Activated naive CD4-positive, alpha-beta T cell treated with anti-CD3 and anti-CD28 coated beads for 36 hours (primary cell): Measurements from ENCODE around the gene MTF1. TPM values are rescaled to one million over a fixed set of nuclear protein-coding genes. Genes with fewer than 3 reads are reported as not detected.
A peak's percentile ranks its signal among the peaks of the same experiment; 100 is the strongest.

Source experiments
- CTCF ChIA-PET: fragments of 350-600 bp; sonication (Branson Sonifier 250); formaldehyde crosslinking; loops from one replicate; lab custom pipeline; 2021; ENCODE audit warnings: antibody characterized with exemption; lab: Charles Lee
- DNase-seq: peaks from one replicate; pipeline ENCODE4 v3.0.0-alpha.2; 2020
- H3K27ac Mint-ChIP-seq: one replicate; pipeline ENCODE4 v1.8.0; 2021; ENCODE audit warnings: mild to moderate bottlenecking, mixed read lengths
- H3K27me3 Mint-ChIP-seq: one replicate; pipeline ENCODE4 v1.8.0; 2021; ENCODE audit warnings: low read depth, mixed read lengths
- H3K36me3 Mint-ChIP-seq: one replicate; pipeline ENCODE4 v1.8.0; 2021; ENCODE audit warnings: low read depth, mixed read lengths
- H3K4me1 Mint-ChIP-seq: one replicate; pipeline ENCODE4 v1.8.0; 2021; ENCODE audit warnings: low read depth, mixed read lengths
- H3K4me3 Mint-ChIP-seq: one replicate; pipeline ENCODE4 v1.8.0; 2021; ENCODE audit warnings: mild to moderate bottlenecking, moderate library complexity, mixed read lengths
- H3K9me3 Mint-ChIP-seq: one replicate; pipeline ENCODE4 v1.8.0; 2021; ENCODE audit warnings: mixed read lengths
- intact Hi-C: fragments of 100-400 bp; cut with micrococcal nuclease; formaldehyde crosslinking; loops from one replicate; pipeline ENCODE4 v1.15.1; 2023
- total RNA-seq, 2 experiments: library from RNA; stranded (reverse); gene quantifications; one replicate each; pipeline ENCODE4 v1.2.3, GENCODE V29; 2021

The MTF1 gene
- total RNA-seq, 2 experiments from 2014 or later = 18.9 to 19.1 TPM

GRCh38 chr1:37824001-37824400 lies 35.4 kb downstream of the MTF1 start:
- DNase-seq = no peak
- H3K4me3 Mint-ChIP-seq = no peak overlapping the region
- H3K27ac Mint-ChIP-seq = no peak overlapping the region
- peaks cover 32% of the 10 kb centered on the region for H3K36me3 Mint-ChIP-seq
- peaks cover 17% of the 10 kb centered on the region for H3K4me1 Mint-ChIP-seq
- CTCF ChIA-PET = interaction anchor here (0.6 to 0.7 kb wide), 2 partner anchors 344 to 795 kb away, joined by 5 to 10 read pairs; no protein-coding TSS in a partner anchor
- no peaks in the 10 kb centered on the region for H3K9me3 Mint-ChIP-seq
- intact Hi-C loops = no loop called here
- no peaks in the 10 kb centered on the region for H3K27me3 Mint-ChIP-seq

GRCh38 chr1:37822906-37823815 lies 36.2 kb downstream of the MTF1 start:
- H3K4me1 Mint-ChIP-seq = peaks cover 17% of the 10 kb centered on the region
- CTCF ChIA-PET = interaction anchor here (0.6 to 0.9 kb wide), 6 partner anchors 16 to 796 kb away, joined by 3 to 10 read pairs (median 4); partner anchors contain the start of gene MTF1
- H3K36me3 Mint-ChIP-seq = peaks cover 31% of the 10 kb centered on the region
- DNase-seq = no peak
- no peaks in the 10 kb centered on the region for H3K27me3 Mint-ChIP-seq
- H3K4me3 Mint-ChIP-seq = no peak overlapping the region
- intact Hi-C loops = no loop called here
- peak overlapping the region; percentile 78 for H3K27ac Mint-ChIP-seq
- no peaks in the 10 kb centered on the region for H3K9me3 Mint-ChIP-seq

- DNase-seq = no peak
- Mint-ChIP-seq H3K27ac (peak overlapping the region; percentile 55), H3K36me3 (peaks cover 30% of the 10 kb centered on the region), H3K4me3 (no peak overlapping the region), H3K9me3 (no peaks in the 10 kb centered on the region), H3K4me1 (peaks cover 17% of the 10 kb centered on the region), H3K27me3 (no peaks in the 10 kb centered on the region)
- intact Hi-C loops = no loop called here
- CTCF ChIA-PET = interaction anchor here (1.6 kb wide), 1 partner anchor 39 kb away, joined by 3 read pairs; no protein-coding TSS in a partner anchor
These were observed 37.9 kb downstream of the MTF1 start for GRCh38 chr1:37821481-37821880.

- intact Hi-C loops = no loop called here
- CTCF ChIA-PET = interaction anchor here (0.7 to 1.5 kb wide), 2 partner anchors 14 to 173 kb away, joined by 3 read pairs; no protein-coding TSS in a partner anchor
- H3K36me3 Mint-ChIP-seq = peaks cover 28% of the 10 kb centered on the region
- no peak overlapping the region for H3K4me3 Mint-ChIP-seq
- no peaks in the 10 kb centered on the region for H3K4me1 Mint-ChIP-seq
- H3K9me3 Mint-ChIP-seq = no peaks in the 10 kb centered on the region
- no peak for DNase-seq
- no peaks in the 10 kb centered on the region for H3K27me3 Mint-ChIP-seq
- H3K27ac Mint-ChIP-seq = no peak overlapping the region
These were observed 41.9 kb downstream of the MTF1 start for GRCh38 chr1:37817481-37817880.

GRCh38 chr1:37814252-37814651 lies 45.1 kb downstream of the MTF1 start:
- H3K27ac Mint-ChIP-seq = no peak overlapping the region
- no peak overlapping the region for H3K4me3 Mint-ChIP-seq
- intact Hi-C loops = no loop called here
- H3K4me1 Mint-ChIP-seq = peaks cover 13% of the 10 kb centered on the region
- CTCF ChIA-PET = no interaction called here
- no peak for DNase-seq
- H3K36me3 Mint-ChIP-seq = peaks cover 14% of the 10 kb centered on the region
- H3K9me3 Mint-ChIP-seq = no peaks in the 10 kb centered on the region
- H3K27me3 Mint-ChIP-seq = no peaks in the 10 kb centered on the region

GRCh38 chr1:37813529-37814145 lies 45.8 kb downstream of the MTF1 start:
- no peak overlapping the region for H3K4me3 Mint-ChIP-seq
- CTCF ChIA-PET = no interaction called here
- peaks cover 19% of the 10 kb centered on the region for H3K4me1 Mint-ChIP-seq

GRCh38 chr1:37811027-37811655 lies 48.3 kb downstream of the MTF1 start:
- Mint-ChIP-seq H3K27me3 (no peaks in the 10 kb centered on the region), H3K4me1 (peaks cover 28% of the 10 kb centered on the region), H3K4me3 (no peak overlapping the region), H3K9me3 (no peaks in the 10 kb centered on the region), H3K36me3 (peaks cover 17% of the 10 kb centered on the region), H3K27ac (no peak overlapping the region)
- DNase-seq = peak; percentile 73
- intact Hi-C loops = loop anchor here (2.0 kb wide), 1 partner anchor 180 kb away; the partner anchor contains the start of gene SF3A3
- CTCF ChIA-PET = interaction anchor here (1.2 kb wide), 1 partner anchor 49 kb away, joined by 6 read pairs; the partner anchor contains the start of gene MTF1

More at GRCh38 chr1:37813529-37814145, 45.8 kb downstream of the MTF1 start:
- intact Hi-C loops = no loop called here
- H3K9me3 Mint-ChIP-seq = no peaks in the 10 kb centered on the region
- H3K27me3 Mint-ChIP-seq = no peaks in the 10 kb centered on the region
- H3K36me3 Mint-ChIP-seq = peaks cover 14% of the 10 kb centered on the region
- H3K27ac Mint-ChIP-seq = no peak overlapping the region
- no peak for DNase-seq

- CTCF ChIA-PET = interaction anchor here (1.0 kb wide), 1 partner anchor 49 kb away, joined by 3 read pairs; the partner anchor contains the start of gene MTF1
- peaks cover 23% of the 10 kb centered on the region for H3K36me3 Mint-ChIP-seq
- intact Hi-C loops = loop anchor here (2.0 to 5.0 kb wide), 4 partner anchors 122 to 333 kb away; partner anchors contain the start of gene SF3A3
- no peak overlapping the region for H3K27ac Mint-ChIP-seq
- H3K4me1 Mint-ChIP-seq = peaks cover 35% of the 10 kb centered on the region
- H3K27me3 Mint-ChIP-seq = no peaks in the 10 kb centered on the region
- no peaks in the 10 kb centered on the region for H3K9me3 Mint-ChIP-seq
- no peak for DNase-seq
- H3K4me3 Mint-ChIP-seq = no peak overlapping the region
These were observed 49.5 kb downstream of the MTF1 start for GRCh38 chr1:37809942-37810341.

GRCh38 chr1:37808369-37809319 lies 50.7 kb downstream of the MTF1 start:
- no peaks in the 10 kb centered on the region for H3K9me3 Mint-ChIP-seq
- peak overlapping the region; percentile 93 for H3K27ac Mint-ChIP-seq
- peaks cover 29% of the 10 kb centered on the region for H3K36me3 Mint-ChIP-seq
- H3K4me1 Mint-ChIP-seq = peaks cover 40% of the 10 kb centered on the region
- H3K4me3 Mint-ChIP-seq = peak overlapping the region; percentile 95
- no peak for DNase-seq
- CTCF ChIA-PET = interaction anchor here (1.9 kb wide), 1 partner anchor 51 kb away, joined by 18 read pairs; the partner anchor contains the start of gene MTF1
- no peaks in the 10 kb centered on the region for H3K27me3 Mint-ChIP-seq
- intact Hi-C loops = loop anchor here (1.0 to 5.0 kb wide), 5 partner anchors 52 to 331 kb away; partner anchors contain the start of gene CDCA8

GRCh38 chr1:37807555-37808368 lies 51.6 kb downstream of the MTF1 start, which contains the start of the genes C1orf122 and YRDC:
TSS of gene C1orf122 (plus strand) at chr1:37807790. CDS start at chr1:37808405, 615 bp downstream.
TSS of gene YRDC (minus strand) at chr1:37808208. CDS start at chr1:37808180, 28 bp downstream.
- H3K27ac Mint-ChIP-seq = peak within 1 kb of the TSS; percentile 93
- peaks cover 40% of the 10 kb centered on the region for H3K4me1 Mint-ChIP-seq
- peak; percentile 92 for DNase-seq
- no peaks in the 10 kb centered on the region for H3K9me3 Mint-ChIP-seq
- CTCF ChIA-PET = interaction anchor here (0.6 to 1.9 kb wide), 2 partner anchors 21 to 52 kb away, joined by 3 to 18 read pairs; partner anchors contain the start of gene MTF1
- H3K36me3 Mint-ChIP-seq = peaks cover 34% of the 10 kb centered on the region
- intact Hi-C loops = loop anchor here (1.0 to 5.0 kb wide), 5 partner anchors 53 to 330 kb away; partner anchors contain the start of gene CDCA8
- peak within 1 kb of the TSS; percentile 95 for H3K4me3 Mint-ChIP-seq
- H3K27me3 Mint-ChIP-seq = no peaks in the 10 kb centered on the region
